ENCODE results near the gene STYX.

DNA sequence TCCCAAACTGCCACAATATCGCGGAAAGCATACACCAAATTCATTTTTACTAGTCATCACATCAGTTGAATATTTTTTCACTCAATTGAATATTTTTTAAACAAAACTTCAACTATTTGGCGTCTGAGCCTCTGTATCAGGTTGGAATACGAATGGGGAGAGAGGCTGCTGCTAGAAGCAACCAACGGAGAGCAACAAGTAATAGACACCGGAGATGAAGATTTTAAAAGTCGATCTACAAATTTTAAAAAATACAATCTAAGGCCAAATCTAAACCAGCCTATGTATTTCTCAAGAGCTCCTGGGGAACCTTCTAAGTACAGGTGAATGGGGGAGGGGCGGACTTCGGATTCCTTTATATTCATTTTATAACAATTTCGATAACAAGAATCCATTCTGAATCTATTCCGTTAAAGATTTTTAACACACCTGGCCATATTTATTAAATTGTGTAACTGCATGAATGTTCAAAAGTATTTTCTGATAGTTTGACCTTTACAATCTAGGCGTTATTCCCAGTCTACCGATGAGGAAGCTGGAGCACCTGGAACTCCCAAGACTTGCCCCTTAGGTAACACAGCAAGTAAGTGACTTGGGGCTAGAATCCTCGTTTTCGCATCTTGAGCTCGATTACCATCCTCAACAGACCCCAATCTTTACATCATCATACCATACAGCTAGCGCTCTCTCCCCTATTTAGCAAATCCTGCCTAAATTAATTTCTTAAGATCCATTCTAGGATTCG is 60.2 kb downstream of the STYX start:
- TF ChIP-seq, protein P1, sequence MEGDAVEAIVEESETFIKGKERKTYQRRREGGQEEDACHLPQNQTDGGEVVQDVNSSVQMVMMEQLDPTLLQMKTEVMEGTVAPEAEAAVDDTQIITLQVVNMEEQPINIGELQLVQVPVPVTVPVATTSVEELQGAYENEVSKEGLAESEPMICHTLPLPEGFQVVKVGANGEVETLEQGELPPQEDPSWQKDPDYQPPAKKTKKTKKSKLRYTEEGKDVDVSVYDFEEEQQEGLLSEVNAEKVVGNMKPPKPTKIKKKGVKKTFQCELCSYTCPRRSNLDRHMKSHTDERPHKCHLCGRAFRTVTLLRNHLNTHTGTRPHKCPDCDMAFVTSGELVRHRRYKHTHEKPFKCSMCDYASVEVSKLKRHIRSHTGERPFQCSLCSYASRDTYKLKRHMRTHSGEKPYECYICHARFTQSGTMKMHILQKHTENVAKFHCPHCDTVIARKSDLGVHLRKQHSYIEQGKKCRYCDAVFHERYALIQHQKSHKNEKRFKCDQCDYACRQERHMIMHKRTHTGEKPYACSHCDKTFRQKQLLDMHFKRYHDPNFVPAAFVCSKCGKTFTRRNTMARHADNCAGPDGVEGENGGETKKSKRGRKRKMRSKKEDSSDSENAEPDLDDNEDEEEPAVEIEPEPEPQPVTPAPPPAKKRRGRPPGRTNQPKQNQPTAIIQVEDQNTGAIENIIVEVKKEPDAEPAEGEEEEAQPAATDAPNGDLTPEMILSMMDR (conservative IDR thresholded peaks at IDR 0.05; ENCODE audit: low read depth, low read length) = no peak
- TF ChIP-seq EZH2 (IDR thresholded peaks at IDR 0.05; ENCODE audit: low read length, unreplicated experiment) = no peak
- TF ChIP-seq EZH2phosphoT487 (IDR thresholded peaks at IDR 0.05; ENCODE audit: borderline replicate concordance, low read length) = no peak
